ENCODE results near the gene ATXN10.

ATXN10 gene

DNA sequence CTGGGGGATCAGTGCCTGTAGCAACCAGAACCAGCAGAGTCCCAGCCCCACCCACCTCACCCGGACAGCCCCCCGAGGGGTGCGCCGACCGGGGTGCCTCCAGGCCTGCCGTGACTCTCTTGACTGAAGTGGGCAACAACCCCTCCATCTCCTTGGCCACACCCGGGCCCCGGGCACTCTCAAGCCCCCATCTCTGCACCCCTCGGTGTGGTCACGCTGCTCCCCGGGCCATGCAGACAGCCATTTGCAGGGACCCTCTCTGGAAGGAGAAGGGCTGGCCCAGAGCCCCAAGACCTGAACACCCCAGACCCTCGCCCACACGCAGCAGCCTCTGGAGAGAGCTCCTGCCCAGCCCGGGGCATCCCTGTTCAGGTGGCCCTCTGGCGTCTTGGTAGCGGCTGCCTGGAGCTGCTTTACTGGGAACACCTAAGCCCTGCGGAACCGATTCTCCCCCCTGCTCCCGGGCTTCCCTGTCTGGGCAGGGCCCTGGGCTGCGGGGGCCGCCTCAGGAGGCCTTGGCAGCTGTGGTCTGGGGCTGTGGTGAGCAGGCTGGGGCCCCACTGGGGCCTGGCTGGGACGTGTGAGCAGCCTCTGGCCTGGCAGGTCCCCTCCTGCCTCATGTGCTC lies 220.5 kb downstream of the ATXN10 start:
- DNase-seq (ENCODE audit: low spot score), result no peak

DNA sequence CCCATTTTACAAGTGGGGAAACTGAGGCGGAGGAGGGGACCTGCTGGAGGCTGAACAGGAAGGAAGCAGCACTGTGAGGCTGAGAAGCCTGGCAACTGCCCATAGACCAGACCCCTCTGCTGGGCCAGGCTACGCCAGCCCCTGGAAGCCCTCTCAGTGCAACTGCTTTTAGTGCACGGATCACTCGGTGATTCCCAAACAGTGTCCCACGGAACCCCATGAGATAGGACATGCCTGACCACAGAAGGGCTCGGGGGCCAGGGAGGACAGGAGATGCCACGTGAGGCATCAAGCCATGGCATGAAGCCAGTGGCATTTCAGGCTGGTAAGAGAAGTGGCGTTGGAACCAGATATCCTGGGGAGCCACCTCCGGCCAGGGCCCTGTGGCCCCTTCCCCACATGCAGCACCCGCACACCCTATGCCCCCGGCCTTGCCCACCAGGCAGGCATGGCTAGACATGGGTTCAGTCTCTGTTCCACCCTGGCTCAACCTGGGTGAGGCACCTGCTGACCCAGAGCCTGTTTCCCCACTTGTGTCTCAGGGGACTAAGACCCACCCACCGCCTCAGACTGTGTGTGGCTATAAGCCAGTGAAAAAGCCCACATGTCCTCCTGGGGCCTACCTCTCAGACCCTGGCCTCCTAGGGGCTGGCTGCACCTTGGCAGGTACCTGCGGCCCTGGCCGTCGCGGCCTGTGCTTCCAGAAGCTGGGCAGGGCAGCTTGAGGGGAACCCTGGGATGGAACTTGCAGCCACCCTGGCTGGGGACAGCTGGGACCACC lies 221.2 kb downstream of the ATXN10 start:
- DNase-seq (ENCODE audit: low spot score), result no peak

DNA sequence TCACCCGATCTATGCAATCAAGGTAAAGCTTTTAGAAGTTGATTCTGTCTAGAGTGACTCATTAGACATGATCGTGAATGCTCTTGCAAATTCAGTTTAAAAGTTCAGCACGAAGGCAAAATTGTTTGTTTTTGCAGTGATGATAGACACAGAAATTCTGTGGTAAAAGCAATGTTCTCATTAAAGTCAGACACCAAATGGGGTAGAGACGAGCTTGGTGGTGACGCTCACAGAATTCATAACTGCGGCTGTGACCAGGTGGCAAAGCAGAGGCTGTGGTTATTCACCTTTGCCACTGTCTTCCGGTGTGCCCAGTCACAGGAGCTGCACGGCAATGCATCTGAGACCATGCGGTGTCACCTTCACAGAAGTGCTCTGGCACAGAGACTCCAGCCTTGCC lies 221.9 kb downstream of the ATXN10 start:
- no peak for DNase-seq (ENCODE audit: low spot score)
